Subcutaneous adipose tissue (tissue), 4 donors: ENCODE data around the gene HECW1. TPM values are rescaled to one million over a fixed set of nuclear protein-coding genes. Genes with fewer than 3 reads are reported as not detected.

Source experiments
- total RNA-seq, 4 donors: library from RNA; depleted of rRNA; stranded (reverse); fragments of >200 nt; gene quantifications; one replicate each; pipeline ENCODE4 v1.1.0, GENCODE V29; 2016
- TF ChIP-seq, protein P1 (sequence below): fragments of 450-650 bp; IDR thresholded peaks from one replicate; pipeline ENCODE4 v1.5.1; 2016; ENCODE audit warnings: low read depth, mild to moderate bottlenecking, control low read depth, antibody characterized with exemption, moderate library complexity

The HECW1 gene
- total RNA-seq, 4 donors from 2014 or later = 0.38 to 2.2 (median 0.80) TPM

DNA sequence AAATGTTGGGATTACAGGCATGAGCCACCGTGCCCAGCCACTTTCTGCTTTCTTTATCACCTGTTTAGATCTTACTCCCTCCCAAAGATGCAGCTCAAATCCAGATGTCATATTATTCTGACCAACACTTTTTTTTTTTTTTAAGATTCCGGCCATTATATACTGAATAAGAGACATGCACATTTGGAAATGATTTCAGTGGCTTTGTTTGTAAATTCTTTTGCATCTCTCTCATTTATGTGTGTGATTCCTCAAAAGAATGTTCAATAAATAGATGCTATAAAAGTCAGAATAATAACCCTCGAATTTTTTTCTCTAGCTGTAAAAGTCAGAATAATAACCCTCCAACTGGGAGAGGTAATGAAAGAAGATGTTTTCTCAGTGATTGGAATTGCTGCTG is 25.4 kb downstream of the HECW1 start:
- TF ChIP-seq, protein P1, sequence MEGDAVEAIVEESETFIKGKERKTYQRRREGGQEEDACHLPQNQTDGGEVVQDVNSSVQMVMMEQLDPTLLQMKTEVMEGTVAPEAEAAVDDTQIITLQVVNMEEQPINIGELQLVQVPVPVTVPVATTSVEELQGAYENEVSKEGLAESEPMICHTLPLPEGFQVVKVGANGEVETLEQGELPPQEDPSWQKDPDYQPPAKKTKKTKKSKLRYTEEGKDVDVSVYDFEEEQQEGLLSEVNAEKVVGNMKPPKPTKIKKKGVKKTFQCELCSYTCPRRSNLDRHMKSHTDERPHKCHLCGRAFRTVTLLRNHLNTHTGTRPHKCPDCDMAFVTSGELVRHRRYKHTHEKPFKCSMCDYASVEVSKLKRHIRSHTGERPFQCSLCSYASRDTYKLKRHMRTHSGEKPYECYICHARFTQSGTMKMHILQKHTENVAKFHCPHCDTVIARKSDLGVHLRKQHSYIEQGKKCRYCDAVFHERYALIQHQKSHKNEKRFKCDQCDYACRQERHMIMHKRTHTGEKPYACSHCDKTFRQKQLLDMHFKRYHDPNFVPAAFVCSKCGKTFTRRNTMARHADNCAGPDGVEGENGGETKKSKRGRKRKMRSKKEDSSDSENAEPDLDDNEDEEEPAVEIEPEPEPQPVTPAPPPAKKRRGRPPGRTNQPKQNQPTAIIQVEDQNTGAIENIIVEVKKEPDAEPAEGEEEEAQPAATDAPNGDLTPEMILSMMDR = no peak

DNA sequence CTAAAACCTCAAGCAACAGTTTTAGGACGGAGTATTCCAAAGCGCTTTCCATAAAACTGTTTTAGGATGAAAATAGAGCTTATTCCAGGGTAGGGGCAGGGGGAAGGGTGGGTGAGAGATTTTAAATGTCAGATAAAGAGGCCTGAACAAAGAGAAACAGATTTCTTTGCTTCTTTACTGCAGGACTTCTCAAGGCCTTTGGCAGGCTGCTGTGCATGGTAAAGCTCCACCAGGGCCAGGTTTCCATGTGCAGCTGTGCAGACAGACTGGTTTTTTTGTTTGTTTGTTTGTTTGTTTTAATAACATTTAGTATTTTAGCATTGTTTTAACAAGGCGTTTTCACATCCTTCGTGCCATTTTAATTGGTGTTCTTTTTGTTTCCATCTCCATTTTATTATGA is 26.3 kb downstream of the HECW1 start:
- TF ChIP-seq, protein P1 = no peak

DNA sequence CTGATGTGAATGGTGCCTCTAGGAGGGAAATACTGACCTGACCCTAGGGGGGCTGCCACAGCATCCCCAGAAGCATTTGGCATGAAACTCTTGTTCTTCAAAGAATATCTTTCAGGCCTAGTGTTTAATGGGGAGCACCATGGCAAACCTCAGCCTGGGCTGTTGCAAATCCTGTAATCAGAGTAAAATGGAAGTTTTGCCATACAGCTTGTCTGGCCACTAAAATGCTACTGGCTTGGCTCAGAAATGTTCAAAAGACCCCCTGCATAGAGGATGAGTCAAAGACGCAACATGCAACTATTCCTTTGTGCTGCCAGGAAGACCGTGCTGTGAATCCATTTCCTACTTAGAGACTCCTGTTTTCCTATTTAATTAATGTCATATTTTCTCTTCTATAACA is 26.7 kb downstream of the HECW1 start:
- TF ChIP-seq, protein P1 = no peak

DNA sequence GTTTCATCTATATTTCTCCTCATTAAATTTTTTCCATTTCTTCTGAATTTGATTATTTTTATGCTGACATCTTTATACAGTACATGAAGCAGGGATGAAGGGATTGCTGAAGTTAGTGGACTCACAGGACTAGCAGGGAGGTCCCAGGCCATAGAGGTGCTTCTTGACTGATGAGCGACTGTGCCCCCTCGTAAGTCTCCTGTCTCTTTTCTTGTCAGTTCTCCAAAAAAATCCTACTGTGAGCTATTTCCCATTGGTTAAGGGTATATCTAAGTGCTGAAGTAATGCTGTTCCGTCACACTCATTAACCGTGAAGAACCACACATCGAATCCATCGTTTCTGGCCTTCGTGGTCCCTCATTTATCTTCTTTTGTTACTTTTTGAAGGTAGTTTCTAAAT is 27.7 kb downstream of the HECW1 start:
- TF ChIP-seq, protein P1 = no peak

DNA sequence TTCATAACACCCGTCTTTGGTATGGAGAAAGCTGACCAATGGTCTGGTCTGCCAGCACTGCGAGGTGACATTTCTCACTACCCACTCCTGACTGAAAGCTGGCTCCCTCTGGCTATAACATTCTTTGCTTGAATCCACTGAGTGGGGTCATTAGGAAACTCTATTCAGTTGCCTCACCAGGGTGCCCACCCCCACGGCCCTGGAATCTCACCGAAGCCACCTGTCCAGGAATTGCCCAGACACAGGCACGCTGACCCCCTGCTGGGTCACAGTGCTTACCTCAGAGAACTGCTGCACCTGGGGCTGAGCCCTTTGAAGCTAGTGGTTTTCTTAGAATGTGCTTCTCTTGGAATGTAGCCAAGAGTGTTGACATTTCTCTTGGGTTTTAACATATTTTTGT is 28.6 kb downstream of the HECW1 start:
- TF ChIP-seq, protein P1 = no peak

DNA sequence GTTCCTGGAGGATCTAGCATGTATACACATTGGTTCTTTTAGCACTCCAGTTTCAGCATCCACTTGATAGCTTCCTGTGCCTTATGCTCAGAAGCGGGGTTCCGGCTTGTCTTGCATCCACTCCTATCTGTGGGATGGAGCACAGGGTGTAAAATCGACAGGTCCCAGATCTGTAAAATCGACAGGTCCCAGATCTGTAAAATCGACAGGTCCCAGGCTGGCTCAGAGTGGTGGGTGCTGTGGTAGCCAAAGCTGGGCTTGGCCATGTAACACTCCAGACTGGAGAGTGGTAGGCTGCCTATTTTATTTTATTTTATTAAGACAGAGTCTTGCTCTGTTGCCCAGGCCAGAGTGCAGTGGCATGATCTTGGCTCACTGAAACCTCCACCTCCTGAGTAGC is 30.3 kb downstream of the HECW1 start:
- TF ChIP-seq, protein P1 = no peak

DNA sequence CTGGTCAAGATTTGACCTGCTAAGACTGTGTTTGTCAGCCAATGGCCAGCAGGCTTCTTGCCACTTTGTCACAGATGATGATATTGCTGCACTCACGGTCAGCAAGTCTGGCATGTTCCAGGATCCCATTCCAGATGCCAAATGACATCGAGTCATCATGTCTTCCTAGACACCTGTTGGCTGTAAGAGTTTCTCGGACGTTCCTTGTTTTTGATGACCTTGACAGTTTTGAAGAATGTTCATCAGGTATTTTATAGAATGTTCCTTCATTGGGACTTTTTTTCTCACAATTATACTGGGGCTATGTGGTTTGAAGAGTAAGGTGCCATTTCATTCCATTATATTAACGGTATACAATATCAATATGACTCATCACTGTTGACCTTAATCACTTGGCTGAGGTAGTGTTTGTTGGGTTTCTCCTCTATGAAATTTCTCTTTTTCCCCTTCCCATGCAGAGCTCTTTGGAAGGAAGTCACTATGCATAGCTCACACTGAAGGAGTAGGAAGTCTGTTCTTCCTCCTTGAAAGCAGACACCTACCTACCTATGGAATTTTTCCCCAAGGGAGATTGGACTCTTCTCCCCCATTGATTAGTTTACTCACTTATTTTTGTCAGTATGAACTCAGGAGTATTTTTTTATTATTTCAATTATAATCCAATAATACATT is 31.6 kb downstream of the HECW1 start:
- TF ChIP-seq, protein P1 = no peak
